GM18511 (cell line): ENCODE results near the gene EHMT1.

ENCODE experiments used
- ATAC-seq: cut with Tn5 transposase; IDR thresholded peaks from one replicate; pipeline ENCODE4 v1.9.1; 2021; ENCODE audit warnings: mild to moderate bottlenecking, moderate library complexity; ENCODE audit not compliant: unreplicated experiment

Gene EHMT1

DNA sequence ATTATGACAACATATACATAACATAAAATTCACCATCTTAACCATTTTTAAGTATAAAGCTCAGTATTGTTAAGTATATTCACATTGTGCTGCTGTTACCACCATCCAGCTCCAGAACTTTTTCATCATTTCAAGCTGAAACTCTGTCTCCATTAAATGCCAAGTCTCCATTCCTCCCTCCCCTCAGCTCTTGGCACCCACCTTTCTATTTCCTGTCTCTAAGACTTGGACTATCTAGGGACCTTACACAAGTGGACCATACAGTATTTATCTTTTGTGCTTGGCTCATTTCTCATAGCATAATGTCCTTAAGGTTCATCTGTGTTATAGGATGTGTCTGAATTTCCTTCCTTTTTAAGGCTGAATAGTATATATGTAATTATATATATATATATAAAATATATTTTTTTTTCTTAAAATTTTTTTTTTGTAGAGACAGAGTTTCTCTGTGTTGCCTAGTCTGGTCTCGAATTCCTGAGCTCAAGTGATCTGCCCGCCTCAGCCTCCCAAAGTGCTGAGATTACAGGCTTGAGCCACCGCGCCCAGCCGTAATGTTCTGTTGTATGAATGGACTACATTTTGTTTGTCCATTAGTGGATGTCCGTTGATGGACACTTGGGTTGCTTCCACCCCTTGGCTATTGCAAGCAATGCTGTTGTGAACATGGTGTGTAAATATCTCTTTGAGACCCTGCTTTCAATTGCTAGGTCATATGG lies 72.3 kb downstream of the EHMT1 start:
- no peak for ATAC-seq

DNA sequence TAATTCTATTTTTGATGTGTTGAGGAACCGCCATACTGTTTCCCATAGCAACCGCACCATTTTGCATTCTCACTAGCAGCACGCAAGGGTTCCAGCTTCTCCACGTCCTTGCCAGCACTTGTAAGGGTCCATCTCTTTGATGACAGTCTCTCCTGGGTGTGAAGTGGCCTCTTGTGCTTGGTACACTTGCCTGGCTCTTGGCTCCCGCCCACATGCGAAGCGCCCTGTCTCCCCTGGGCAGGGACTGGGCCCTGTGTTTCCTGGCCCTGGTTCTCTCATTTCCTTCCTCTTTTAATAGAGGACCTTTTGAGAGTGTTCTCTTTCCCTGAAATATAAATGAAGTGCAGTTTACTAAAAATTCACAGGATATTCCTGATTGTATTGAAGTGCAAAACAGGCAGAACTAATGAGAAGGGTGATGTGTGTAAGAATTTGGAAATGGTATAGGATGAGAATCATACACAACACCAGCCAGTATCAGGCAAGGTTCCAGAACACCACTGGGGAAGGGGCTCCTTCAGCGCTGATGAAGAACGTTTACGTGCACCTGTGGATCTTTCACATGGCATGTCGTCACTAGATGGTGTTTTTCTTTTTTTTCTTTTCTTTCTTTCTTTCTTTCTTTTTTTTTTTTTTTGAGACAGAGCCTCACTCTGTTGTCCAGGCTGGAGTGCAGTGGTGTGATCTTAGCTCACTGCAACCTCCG lies 73.0 kb downstream of the EHMT1 start:
- no peak for ATAC-seq

DNA sequence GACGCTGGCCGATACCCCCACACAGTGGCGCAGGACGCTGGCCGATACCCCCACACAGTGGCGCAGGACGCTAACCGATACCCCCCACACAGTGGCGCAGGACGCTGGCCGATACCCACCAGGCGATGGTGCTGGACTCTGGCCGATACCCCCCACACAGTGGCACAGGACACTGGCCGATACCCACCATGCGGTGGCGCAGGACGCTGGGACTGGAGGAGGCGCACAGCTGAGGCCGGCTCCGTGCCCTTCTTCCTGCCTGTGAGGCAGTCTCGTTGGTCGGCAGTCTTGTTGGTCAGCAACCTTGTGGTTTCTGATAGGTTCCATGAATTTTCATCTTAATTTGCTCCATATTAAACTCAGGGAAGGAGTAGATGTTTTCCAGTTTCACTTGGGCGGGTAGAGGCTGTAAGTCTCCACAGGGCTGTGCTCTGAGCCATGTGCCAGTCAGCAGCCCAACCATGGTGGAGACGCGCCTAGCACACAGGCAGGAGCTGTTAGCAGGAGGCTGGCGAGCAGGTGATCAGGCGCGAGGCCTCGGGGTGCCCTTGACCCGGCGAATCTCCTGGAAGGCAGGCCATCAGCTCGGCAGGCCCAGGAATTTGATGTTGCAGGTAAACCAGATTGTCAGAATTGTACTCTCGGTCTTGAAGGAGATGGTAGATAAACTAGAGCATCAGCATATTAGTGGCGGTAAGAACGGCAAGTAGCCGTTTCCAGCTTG lies 75.6 kb downstream of the EHMT1 start:
- no peak for ATAC-seq

DNA sequence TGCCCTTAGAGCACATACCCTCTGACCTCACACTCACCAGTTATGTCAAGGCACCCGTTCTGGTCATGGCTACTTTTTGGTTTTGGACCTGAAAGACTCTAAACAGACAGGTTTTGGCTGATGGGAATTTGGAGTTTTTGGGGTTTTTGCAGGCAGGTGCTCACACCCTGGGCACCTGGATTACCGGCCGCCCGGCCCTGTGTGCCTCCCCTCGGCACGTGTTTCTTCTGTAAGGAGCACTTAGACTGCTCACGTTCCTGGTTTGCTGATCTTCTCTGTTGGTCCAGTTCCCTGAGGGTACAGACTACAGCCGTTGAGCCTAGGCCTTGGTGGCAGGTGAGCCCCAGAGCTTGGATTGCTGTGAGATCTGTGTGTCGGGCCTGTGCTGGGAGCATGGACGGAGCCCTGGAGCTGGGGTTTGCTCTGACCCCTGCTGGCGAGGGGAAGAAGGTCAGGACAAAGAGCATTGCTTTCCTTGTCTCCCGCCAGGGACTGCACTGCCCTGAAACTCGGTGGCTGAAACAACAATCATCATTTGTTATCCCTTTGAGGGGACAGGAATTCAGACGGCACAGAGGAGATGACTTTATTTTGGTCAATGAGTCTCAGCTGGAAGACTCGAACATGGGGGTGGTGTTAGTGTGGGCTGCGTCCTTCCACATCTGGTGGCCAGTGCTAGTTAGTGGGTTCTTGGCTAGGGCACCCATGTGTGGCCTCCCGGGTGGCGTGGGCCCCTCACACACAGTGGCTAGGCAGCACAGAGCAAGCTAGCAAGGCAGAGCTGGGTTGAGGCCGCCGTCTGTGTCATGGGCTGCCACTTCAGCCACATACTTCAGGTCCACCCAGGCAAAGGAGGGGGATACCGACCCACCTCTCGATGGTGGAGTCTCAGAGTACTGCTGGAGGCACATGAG lies 76.4 kb downstream of the EHMT1 start:
- ATAC-seq = no peak

DNA sequence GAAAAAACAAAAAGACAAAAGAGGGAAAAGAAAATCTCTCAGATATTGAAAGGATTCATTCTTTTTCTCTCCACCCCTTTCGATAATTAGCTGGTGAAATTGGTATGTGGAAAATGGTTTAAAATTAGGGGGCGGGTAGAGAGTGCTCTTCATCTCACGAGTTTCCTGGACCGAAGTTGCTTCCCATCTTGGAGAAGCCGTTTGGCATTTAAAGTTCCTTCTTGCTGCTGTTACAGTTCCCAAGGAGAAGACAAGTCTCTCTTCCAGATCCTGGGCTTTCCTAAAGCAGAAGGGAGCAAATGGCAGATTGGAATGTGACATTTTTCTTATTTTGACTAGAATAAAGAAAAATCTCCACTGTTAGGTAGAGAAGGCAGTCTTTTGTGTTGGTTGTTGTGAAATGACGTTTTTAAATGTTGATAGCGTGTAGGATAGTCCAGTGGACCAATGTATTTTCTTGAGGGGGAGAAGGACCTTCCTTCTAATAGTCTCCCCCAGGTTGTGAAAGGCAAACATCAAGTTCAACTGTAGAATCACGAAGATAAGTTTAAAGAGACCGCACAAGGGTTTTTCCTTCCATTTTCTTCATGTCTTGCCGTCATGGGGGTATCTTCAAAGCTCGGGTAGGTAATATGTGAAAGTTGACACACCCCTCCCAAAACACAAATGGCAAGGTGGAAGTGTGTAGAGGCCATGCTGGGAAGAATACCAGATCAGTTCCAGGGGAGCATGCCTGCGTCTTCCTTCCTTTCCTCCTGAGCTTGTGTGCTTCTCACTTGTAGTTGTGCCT lies 77.5 kb downstream of the EHMT1 start:
- no peak for ATAC-seq

DNA sequence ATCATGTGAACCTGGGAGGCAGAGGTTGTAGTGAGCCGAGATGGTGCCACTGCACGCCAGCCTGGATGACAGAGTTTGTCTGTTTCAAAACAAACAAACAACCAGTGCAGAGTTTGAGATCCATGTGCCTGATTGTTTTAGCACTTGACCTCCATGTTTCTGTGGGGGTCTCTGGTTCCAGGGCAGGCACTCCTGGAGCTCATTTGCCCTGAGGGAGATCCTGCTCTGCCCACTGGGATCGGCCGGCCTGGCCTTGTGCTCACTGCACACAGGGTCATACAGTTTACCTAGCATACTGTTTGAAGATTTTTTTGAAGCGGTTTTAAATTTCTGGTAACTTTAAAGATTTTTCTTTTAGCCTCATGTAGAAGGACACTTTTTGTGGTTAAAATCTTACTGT lies 78.4 kb downstream of the EHMT1 start:
- ATAC-seq = no peak

DNA sequence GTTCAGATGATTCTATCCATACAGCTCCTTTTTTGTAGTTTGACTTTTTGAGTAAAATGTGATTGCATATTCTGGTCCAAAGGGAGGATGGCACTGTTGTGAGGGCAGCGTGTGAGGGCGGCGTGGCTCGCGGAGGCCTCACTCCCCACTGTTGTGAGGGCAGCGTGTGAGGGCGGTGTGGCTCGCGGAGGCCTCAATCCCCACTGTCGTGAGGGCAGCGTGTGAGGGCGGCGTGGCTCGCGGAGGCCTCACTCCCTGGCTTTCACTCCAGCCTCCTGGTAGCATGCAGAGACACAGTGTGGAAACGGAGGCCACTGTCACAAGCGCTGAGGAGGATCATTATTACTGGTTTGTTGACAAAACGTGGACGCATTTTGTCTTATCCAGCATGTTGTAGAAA lies 79.0 kb downstream of the EHMT1 start:
- no peak for ATAC-seq

DNA sequence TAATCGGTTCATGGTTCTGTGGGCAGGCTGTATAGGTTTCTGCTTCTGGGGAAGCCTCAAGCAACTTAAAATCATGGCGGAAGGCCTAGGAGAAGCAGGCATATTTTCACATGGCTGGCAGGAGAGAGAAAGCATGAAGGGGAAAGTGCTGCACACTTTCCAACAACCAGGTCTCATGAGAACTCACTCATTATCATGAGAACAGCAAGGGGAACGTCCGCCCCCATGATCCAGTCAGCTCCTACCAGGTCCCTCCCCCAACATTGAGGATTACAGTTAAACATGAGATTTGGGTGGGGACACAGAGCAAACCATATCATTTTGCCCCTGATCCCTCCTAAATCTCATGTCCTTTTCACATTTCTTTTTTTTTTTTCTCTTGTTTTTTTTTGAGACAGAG lies 82.1 kb downstream of the EHMT1 start:
- no peak for ATAC-seq

DNA sequence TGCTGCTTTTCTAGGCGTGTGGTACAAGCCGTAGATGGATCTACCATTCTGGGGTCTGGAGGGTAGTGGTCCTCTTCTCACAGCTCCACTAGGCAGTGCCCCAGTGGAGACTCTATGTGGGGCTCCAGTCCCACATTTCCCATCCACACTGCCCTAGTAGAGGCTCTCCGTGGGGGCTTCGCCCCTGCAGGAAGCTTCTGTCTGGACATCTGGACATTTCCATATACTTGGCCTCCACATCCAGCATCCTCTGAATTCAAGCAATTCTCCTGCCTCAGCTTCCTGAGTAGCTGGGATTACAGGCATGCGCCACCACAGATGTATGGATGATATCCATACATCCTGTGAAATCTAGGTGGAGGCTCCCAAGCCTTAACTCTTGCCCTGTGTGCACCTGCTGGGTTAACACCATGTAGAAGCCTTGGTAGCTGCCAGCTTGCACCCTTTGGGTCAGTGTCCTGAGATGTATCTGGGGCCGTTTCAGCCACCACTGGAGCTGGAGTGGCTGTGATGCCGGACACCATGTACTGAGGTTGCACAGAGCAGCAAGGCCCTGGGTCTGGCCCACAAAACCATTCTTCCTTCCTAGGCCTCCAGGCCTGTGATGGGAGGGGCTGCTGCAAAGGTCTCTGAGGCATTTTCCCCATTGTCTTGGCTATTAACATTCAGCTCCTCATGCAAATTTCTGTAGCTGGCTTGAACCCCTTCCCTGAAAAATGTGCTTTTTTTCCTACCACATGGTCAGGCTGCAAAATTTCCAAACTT lies 84.0 kb downstream of the EHMT1 start:
- ATAC-seq = no peak

DNA sequence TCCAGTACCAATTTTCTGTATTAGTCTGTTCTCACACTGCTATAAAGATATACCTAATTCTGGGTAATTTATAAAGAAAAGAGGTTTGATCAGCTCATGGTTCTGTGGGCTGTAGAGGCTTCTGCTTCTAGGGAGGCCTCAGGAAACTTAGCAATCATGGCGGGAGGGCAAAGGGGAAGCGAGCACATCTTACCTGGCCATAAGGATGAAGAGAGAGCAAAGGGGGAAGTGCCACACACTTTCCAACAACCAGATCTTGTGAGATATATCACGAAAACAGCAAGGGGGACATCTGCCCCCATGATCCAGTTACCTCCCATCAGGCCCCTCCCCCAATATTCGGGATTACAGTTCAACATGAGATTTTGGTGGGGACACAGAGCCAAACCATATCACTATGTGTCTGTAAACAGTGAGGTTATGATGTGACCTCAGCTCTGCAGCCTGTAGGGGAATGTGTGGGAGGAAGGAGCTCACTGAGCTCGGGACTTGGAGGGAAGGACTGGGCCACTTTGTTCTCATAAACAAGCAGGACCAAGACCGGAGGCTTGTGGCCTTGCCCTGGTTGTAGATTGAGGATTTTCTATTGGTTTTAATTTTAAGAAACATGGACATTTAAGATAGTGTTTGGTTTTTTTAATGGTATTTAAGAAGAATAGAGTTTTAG lies 85.2 kb downstream of the EHMT1 start:
- ATAC-seq = no peak

DNA sequence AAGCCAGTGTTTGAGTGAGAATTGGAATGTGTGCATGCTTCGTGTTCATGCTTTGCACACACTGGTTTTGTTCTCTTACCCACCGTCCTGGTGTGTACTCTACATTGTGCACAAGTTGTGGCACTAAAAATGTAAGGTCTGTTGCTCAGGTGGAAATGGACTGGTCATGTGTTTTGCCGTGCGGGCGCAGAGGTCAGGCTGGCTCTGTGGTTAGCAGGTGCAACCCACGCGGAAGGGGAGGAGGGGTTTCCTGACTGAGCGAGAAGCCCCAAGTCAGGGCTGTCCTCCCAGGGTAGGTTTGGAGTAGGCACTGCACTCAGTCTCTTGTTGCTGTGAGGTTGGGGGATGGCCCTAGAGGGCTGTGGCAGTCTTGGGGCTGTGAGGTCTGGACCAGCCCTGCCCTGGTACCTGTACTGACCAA lies 86.6 kb downstream of the EHMT1 start:
- ATAC-seq = peak; percentile 85

DNA sequence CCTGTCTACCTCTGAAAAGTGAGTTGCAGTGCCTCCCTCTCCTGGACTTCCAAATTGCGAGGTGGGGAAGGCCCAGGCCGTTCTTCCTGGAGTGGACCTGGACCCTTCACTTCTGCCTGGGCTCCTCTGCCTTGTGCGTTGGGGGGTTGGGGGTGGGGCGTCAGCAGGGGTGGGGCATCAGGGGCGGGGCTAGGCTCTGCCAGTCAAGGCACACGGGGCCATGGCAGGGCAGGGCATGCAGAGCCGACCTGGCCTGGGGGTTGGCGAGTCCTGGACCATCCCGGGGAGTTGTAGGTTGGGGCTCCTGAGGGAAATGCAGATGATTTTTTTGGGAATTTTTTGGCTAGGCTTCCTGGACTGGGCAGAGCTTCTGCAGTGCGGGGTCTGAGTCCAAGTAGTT lies 87.1 kb downstream of the EHMT1 start:
- ATAC-seq = peak; percentile 41

DNA sequence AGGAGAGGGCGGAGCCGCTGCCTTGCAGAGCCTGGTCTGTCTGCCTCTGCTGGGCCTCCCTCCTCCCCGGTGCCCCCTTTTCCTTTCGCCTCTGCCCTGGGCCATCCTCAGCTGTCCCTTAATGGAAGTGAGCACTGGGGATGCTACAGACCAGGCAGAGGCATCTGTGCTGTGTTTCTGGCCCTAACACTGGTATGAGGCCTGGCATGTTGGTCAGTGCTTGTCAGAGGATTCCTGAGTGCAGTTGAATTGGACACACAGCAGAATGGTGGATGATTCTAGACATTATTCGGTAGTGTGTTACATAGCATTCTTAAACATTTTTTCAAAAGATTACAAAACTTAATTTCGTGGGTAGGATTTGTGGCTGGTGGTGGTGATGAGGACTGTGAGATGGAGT lies 88.6 kb downstream of the EHMT1 start:
- ATAC-seq = no peak

DNA sequence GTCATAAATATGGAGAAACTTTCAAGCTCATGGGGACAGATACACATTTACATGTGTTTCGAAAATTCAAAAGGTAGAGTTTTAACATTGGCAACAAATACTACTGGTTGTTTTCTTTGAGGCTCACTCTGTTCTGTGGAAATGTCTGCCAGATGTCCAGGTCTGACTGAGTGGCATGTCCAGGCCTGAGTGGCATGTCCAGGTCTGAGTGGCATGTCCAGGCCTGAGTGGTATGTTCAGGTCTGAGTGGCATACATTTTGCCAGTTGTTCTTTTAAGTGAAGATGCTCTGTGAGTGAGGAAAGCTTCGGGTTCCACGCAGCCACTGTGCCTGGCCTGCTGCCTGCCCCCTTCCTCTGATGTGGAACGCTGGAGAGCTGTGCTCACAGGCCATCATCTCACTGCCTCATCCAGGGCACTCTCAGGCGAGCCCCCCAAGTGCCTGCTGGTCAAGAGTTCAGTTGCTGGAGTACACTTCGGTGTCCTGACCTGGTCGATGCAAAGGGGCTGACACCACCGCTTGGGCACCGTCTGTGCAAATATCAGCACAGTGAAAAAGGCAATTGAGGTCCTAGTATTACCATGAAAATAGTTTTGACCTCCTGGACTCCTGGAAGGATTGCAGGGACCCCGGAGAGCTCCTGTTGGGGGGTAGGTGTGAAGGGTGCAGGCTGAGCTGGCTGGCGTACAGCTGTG lies 89.9 kb downstream of the EHMT1 start:
- no peak for ATAC-seq

DNA sequence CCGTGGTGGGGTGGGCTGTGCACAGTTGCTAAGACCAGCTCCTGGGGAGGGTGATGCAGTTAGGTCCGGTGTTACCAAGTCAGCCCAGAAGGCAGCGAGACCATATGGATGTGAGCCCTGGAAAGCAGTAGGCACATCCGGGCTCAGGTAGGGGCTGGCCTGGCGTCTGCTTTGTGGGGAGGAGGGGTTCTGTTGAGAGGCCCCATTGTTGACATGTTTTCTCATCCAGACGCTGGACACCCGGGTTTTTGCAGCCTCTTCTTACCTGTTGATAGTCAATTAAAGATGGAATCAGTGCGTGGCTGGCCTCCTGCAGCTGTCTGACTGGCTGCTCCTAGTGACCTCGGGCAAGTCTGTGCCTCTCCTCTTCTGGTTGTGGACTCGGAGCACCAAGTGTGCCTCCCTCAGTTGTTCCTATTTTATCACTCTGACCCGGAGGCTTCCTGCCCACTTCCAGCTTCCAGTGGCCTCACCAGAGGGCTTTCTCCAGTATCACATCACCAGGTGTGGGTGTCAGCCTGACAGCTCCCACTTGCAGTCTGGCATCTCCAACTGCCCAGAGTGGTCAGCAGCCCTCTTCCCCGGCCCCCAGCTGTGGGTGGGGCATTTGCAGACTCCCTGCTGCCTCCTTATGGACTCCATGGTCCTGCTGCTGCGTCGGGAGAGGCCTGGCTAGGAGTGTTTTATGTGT lies 90.8 kb downstream of the EHMT1 start:
- ATAC-seq = no peak

DNA sequence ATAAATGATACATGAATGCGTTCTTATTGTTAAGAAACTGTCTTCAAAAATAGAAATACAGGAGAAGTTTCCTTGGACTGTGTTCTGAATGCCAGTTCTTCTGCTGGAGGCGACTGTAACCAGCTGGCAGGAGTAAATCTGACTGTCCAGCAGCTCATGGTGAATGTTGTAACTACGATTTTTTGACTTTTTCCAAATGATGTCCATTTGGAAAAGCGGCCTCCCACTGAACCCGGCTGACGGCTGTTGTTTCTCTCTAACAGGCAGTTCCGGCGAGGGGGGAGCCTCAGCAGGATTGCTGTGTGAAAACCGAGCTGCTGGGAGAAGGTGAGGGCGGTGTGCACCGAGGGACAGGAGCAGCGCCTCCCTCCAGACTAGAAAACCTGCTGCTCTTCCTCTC lies 91.9 kb downstream of the EHMT1 start:
- ATAC-seq = no peak

DNA sequence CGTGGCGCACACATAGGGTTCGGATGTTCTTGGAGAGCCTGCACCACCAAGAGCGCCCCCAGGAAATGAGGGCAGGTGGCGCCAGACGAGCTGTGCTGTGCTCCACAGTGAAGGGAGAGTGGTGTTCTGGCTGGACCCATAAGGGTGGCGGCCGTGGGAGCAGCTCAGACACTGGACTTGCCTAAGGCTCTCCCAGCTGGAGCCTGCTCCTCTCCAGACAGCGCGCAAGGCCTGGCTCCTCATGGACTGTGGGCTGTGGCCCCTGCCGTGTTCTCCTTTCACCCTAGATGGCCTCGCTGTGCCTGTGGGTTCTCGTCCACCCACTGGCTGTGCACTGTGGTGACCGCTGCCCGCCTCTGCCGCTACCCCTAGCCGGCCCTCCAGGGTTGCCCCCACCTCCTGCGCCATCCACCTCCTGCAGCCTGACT lies 92.9 kb downstream of the EHMT1 start:
- no peak for ATAC-seq

DNA sequence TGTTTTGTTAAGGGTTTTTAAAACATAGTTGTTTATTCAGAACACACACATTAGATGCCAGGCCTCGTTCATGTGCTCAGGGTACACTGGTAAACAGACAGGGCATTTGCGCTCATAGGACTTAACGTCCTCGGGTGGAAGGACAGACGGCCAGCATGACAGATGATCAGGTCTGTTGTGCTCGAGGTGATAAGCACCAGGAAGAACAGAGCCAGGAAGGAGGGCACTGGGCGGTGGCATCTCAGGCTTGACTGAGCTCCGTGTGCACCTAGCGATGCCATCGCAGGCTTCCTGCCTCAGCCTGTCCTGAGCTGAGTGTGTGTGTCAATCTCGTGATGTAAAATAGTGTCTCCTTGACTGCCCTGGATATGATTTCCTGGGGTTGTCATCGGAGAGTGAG lies 96.5 kb downstream of the EHMT1 start:
- ATAC-seq = no peak
